ENCODE results near the gene KCNQ5. TPM values are rescaled to one million over a fixed set of nuclear protein-coding genes. Genes with fewer than 3 reads are reported as not detected.

KCNQ5 gene
- total RNA-seq, 4 donors from 2014 or later, result 0.21 to 1.1 (median 0.59) TPM; not detected in 1

DNA sequence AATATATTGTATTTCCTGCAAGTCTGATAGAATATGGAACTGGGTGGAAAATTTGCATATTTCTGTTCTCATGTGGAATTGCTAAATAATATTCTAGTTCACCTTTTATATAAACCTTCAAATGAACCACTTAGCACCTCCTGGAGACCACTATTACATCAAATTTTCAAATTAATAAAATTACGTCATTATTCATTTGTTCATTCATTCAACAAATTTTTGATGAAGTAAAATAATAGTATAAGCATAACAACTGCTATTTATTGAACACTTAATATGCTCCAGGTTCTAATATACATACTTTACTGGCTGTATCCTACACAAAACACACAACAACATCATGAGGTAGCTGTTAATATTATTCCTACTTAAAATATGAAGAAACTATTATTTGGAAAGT lies 215.1 kb downstream of the KCNQ5 start:
- DNase-seq (ENCODE audit: low spot score in 2 of 2), result no peak
- Histone ChIP-seq H3K27me3 (no peaks in the 10 kb centered on the region), H3K36me3 (no peaks in the 10 kb centered on the region), H3K4me1 (no peaks in the 10 kb centered on the region), H3K4me3 (no peak overlapping the region), H3K9me3 (no peaks in the 10 kb centered on the region), H3K27ac (no peak overlapping the region)
- 93 to 96% methylated on average over 1 of the region's 1 CpG for WGBS, 2 donors
- TF ChIP-seq POLR2A (IDR thresholded peaks at IDR 0.05) (no peak), EP300 (IDR thresholded peaks at IDR 0.05) (no peak)
- TF ChIP-seq, protein P1, sequence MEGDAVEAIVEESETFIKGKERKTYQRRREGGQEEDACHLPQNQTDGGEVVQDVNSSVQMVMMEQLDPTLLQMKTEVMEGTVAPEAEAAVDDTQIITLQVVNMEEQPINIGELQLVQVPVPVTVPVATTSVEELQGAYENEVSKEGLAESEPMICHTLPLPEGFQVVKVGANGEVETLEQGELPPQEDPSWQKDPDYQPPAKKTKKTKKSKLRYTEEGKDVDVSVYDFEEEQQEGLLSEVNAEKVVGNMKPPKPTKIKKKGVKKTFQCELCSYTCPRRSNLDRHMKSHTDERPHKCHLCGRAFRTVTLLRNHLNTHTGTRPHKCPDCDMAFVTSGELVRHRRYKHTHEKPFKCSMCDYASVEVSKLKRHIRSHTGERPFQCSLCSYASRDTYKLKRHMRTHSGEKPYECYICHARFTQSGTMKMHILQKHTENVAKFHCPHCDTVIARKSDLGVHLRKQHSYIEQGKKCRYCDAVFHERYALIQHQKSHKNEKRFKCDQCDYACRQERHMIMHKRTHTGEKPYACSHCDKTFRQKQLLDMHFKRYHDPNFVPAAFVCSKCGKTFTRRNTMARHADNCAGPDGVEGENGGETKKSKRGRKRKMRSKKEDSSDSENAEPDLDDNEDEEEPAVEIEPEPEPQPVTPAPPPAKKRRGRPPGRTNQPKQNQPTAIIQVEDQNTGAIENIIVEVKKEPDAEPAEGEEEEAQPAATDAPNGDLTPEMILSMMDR (IDR thresholded peaks at IDR 0.05), result no peak

DNA sequence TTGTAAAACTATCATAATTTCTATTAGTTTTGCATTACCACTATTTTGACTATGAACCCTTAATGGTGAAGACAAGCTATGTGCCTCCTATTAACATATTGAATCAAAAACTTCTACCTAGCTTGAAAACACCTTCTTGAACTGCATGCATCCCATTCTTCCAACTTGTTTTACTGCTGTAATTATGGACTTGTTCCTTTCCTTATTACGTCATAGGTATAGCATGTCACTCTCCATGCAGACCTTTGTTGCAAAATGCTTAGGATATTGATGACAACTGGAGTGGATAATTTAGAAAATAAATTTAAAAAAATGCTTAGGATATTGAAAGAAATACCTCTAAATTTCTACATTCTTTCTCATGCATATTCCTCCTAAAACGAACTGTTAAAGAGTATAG lies 219.3 kb downstream of the KCNQ5 start:
- 86 to 91% methylated on average over 2 of the region's 2 CpGs for WGBS, 2 donors
- TF ChIP-seq EP300 (IDR thresholded peaks at IDR 0.05), result no peak
- no peak for TF ChIP-seq POLR2A (IDR thresholded peaks at IDR 0.05)
- TF ChIP-seq, protein P1 (IDR thresholded peaks at IDR 0.05), result no peak
- no peak overlapping the region for H3K27ac ChIP-seq

DNA sequence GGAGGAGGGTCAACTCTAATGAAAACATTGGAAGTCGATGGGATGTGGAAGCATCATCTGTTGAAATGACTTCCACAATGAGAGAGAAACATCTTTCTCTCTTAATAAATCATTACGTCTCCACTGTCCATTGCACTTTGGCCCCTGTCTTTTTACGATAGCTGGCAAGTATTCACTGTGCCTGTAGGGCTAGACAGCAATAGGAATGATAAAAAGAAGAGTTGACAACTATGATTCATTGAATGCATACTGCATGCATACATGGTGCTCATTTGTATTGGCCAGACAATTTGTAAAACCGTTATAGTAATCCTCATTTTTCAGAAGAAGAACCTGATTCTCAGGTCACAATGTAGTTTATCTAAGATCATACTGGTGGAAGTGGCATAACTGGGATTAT lies 220.3 kb downstream of the KCNQ5 start:
- no peak for DNase-seq (ENCODE audit: low spot score in 2 of 2)
- TF ChIP-seq POLR2A (IDR thresholded peaks at IDR 0.05) (no peak), EP300 (IDR thresholded peaks at IDR 0.05) (no peak)
- TF ChIP-seq, protein P1 (IDR thresholded peaks at IDR 0.05), result no peak
- no peaks in the 10 kb centered on the region for H3K27me3 ChIP-seq
- WGBS, 2 donors, result 60 to 65% methylated on average over 4 of the region's 4 CpGs
- no peaks in the 10 kb centered on the region for H3K36me3 ChIP-seq
- no peaks in the 10 kb centered on the region for H3K4me1 ChIP-seq
- H3K9me3 ChIP-seq, result peaks cover 0 to 4% (median 0%) of the 10 kb centered on the region in 4 donors
- no peak overlapping the region for H3K27ac ChIP-seq
- H3K4me3 ChIP-seq, result no peak overlapping the region

More for the DNA sequence above, 219.3 kb downstream of the KCNQ5 start:
- Histone ChIP-seq H3K4me3 (no peak overlapping the region), H3K36me3 (no peaks in the 10 kb centered on the region), H3K27me3 (no peaks in the 10 kb centered on the region), H3K9me3 (peaks cover 0 to 4% (median 0%) of the 10 kb centered on the region in 4 donors), H3K4me1 (no peaks in the 10 kb centered on the region)
- no peak for DNase-seq (ENCODE audit: low spot score in 2 of 2)

DNA sequence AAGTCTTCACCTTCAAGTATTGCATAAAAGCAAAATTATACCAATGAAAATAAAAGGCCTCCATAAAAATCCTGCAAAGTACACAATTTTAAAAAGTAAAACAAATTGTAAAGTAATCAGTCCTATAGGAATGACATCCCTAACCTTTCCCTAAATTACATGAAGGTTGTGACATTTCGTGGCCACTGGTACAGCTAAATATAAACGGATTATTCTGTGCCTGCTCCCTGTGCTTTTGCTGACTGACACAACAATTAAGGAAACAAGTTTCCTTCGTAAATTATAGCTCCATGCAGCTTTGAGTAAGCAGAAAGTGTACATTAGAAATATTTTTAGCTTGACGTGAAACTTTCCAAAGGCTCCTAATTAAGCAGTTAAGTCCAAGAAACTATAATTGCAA lies 222.8 kb downstream of the KCNQ5 start:
- TF ChIP-seq POLR2A (IDR thresholded peaks at IDR 0.05) (no peak), EP300 (IDR thresholded peaks at IDR 0.05) (no peak)
- TF ChIP-seq, protein P1 (IDR thresholded peaks at IDR 0.05), result no peak
- WGBS, 2 donors, result 48 to 56% methylated on average over 4 of the region's 4 CpGs

DNA sequence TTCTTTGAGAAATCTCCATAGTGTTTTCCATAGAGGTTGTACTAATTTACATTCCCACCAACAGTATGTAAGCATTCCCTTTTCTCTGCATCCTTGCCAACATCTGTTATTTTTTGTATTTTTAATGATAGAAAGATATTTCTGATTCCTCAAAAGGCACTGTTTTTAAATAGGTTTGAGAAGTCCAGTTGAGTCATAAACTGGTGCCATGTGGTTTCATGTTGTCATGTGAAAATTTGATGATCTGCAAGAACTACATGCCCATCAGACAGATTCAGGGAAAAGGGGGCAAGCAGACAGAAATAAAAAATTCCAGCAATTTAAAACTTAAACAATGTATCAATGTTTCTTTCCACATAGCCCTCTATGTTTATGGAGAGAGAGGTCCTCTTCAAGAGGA lies 227.5 kb downstream of the KCNQ5 start:
- Histone ChIP-seq H3K4me3 (no peak overlapping the region), H3K4me1 (no peaks in the 10 kb centered on the region), H3K9me3 (no peaks in the 10 kb centered on the region), H3K27me3 (no peaks in the 10 kb centered on the region), H3K27ac (no peak overlapping the region), H3K36me3 (no peaks in the 10 kb centered on the region)
- no peak for DNase-seq (ENCODE audit: low spot score in 2 of 2)
- TF ChIP-seq EP300 (IDR thresholded peaks at IDR 0.05) (no peak), POLR2A (IDR thresholded peaks at IDR 0.05) (no peak)
- TF ChIP-seq, protein P1 (IDR thresholded peaks at IDR 0.05), result no peak

More for the DNA sequence above, 222.8 kb downstream of the KCNQ5 start:
- no peaks in the 10 kb centered on the region for H3K36me3 ChIP-seq
- H3K4me3 ChIP-seq, result no peak overlapping the region
- H3K27me3 ChIP-seq, result no peaks in the 10 kb centered on the region
- H3K9me3 ChIP-seq, result peaks cover 0 to 4% (median 0%) of the 10 kb centered on the region in 4 donors
- no peak for DNase-seq (ENCODE audit: low spot score in 2 of 2)
- H3K27ac ChIP-seq, result no peak overlapping the region
- no peaks in the 10 kb centered on the region for H3K4me1 ChIP-seq
